ENCODE measurements around the gene PGS1.
"Not testable (repeated sequence)": the region's sequence is repeated elsewhere in the genome, so short reads cannot be mapped to it uniquely, and the experiment has no call there.

Gene PGS1

GRCh38 chr17:78462148-78462547 lies 83.7 kb downstream of the PGS1 start:
- no peak overlapping the region for H3K4me3 ChIP-seq (replicated peaks; ENCODE audit: low read depth, low read length)

GRCh38 chr17:78466109-78466785 lies 87.8 kb downstream of the PGS1 start:
- H3K4me3 ChIP-seq (replicated peaks; ENCODE audit: low read depth, low read length); DNase-seq (ENCODE audit: extremely low read depth, low read depth): not testable (repeated sequence)

More at GRCh38 chr17:78462148-78462547, 83.7 kb downstream of the PGS1 start:
- no peak for TF ChIP-seq CTCF (IDR thresholded peaks at IDR 0.05; ENCODE audit: low read depth, low read length, missing control alignments)
- no peak for DNase-seq (ENCODE audit: extremely low read depth, low read depth)

- no peak for TF ChIP-seq CTCF (IDR thresholded peaks at IDR 0.05; ENCODE audit: low read depth, low read length, missing control alignments)
- DNase-seq (ENCODE audit: extremely low read depth, low read depth), result no peak
These were observed 88.6 kb downstream of the PGS1 start for GRCh38 chr17:78466786-78467715.

GRCh38 chr17:78468366-78468765 lies 89.9 kb downstream of the PGS1 start:
- no peak for TF ChIP-seq CTCF (IDR thresholded peaks at IDR 0.05; ENCODE audit: low read depth, low read length, missing control alignments)
- DNase-seq (ENCODE audit: extremely low read depth, low read depth), result no peak
- no peak overlapping the region for H3K4me3 ChIP-seq (replicated peaks; ENCODE audit: low read depth, low read length)

More at GRCh38 chr17:78466786-78467715, 88.6 kb downstream of the PGS1 start:
- no peak overlapping the region for H3K4me3 ChIP-seq (replicated peaks; ENCODE audit: low read depth, low read length)

- H3K4me3 ChIP-seq (replicated peaks; ENCODE audit: low read depth, low read length), result no peak overlapping the region
- no peak for TF ChIP-seq CTCF (IDR thresholded peaks at IDR 0.05; ENCODE audit: low read depth, low read length, missing control alignments)
- no peak for DNase-seq (ENCODE audit: extremely low read depth, low read depth)
These were observed 91.0 kb downstream of the PGS1 start for GRCh38 chr17:78469443-78469842.

- H3K4me3 ChIP-seq (replicated peaks; ENCODE audit: low read depth, low read length), result no peak overlapping the region
- no peak for TF ChIP-seq CTCF (IDR thresholded peaks at IDR 0.05; ENCODE audit: low read depth, low read length, missing control alignments)
- DNase-seq (ENCODE audit: extremely low read depth, low read depth), result no peak
These were observed 93.2 kb downstream of the PGS1 start for GRCh38 chr17:78471635-78472034.
